ENCODE data around the gene ARHGAP10. TPM values are rescaled to one million over a fixed set of nuclear protein-coding genes. Genes with fewer than 3 reads are reported as not detected.

The ARHGAP10 gene
- total RNA-seq, 2 experiments from 2014 or later = 6.5 to 6.6 TPM

GRCh38 chr4:147968641-147969040, 236.8 kb downstream of the ARHGAP10 start:
- H3K4me1 Mint-ChIP-seq = peaks cover 5% of the 10 kb centered on the region
- no peak for DNase-seq
- POLR2A ChIA-PET = no interaction called here
- no peak for ATAC-seq (ENCODE audit: low read depth)
- H3K27me3 Mint-ChIP-seq = no peaks in the 10 kb centered on the region
- no peak overlapping the region for H3K4me3 Mint-ChIP-seq
- H3K36me3 Mint-ChIP-seq = peaks cover 5% of the 10 kb centered on the region
- H3K9me3 Mint-ChIP-seq = peaks cover 4% of the 10 kb centered on the region
- H3K27ac Mint-ChIP-seq = no peak overlapping the region

- peaks cover 4% of the 10 kb centered on the region for H3K9me3 Mint-ChIP-seq
- no peak for ATAC-seq (ENCODE audit: low read depth)
- peaks cover 5% of the 10 kb centered on the region for H3K4me1 Mint-ChIP-seq
- no peak overlapping the region for H3K4me3 Mint-ChIP-seq
- POLR2A ChIA-PET = no interaction called here
- H3K27me3 Mint-ChIP-seq = no peaks in the 10 kb centered on the region
- DNase-seq = no peak
- peaks cover 6% of the 10 kb centered on the region for H3K36me3 Mint-ChIP-seq
- H3K27ac Mint-ChIP-seq = no peak overlapping the region
Observed at GRCh38 chr4:147969573-147970385, 237.9 kb downstream of the ARHGAP10 start.

GRCh38 chr4:147971116-147971515, 239.2 kb downstream of the ARHGAP10 start:
- Mint-ChIP-seq H3K27me3 (no peaks in the 10 kb centered on the region), H3K4me1 (peaks cover 5% of the 10 kb centered on the region), H3K27ac (no peak overlapping the region), H3K9me3 (peaks cover 6% of the 10 kb centered on the region), H3K36me3 (peaks cover 5% of the 10 kb centered on the region), H3K4me3 (no peak overlapping the region)
- DNase-seq (no peak), ATAC-seq (ENCODE audit: low read depth) (no peak)
- POLR2A ChIA-PET = no interaction called here

- H3K9me3 Mint-ChIP-seq = peaks cover 7% of the 10 kb centered on the region
- no peak overlapping the region for H3K27ac Mint-ChIP-seq
- peaks cover 6% of the 10 kb centered on the region for H3K36me3 Mint-ChIP-seq
Observed at GRCh38 chr4:147975325-147975724, 243.4 kb downstream of the ARHGAP10 start.

GRCh38 chr4:147975933-147976928, 244.3 kb downstream of the ARHGAP10 start:
- POLR2A ChIA-PET = no interaction called here
- H3K4me1 Mint-ChIP-seq = peaks cover 7% of the 10 kb centered on the region
- peaks cover 6% of the 10 kb centered on the region for H3K9me3 Mint-ChIP-seq
- ATAC-seq (ENCODE audit: low read depth) (no peak), DNase-seq (no peak)
- no peaks in the 10 kb centered on the region for H3K27me3 Mint-ChIP-seq
- peaks cover 9% of the 10 kb centered on the region for H3K36me3 Mint-ChIP-seq
- H3K27ac Mint-ChIP-seq = no peak overlapping the region
- H3K4me3 Mint-ChIP-seq = no peak overlapping the region

More at GRCh38 chr4:147975325-147975724, 243.4 kb downstream of the ARHGAP10 start:
- DNase-seq (no peak), ATAC-seq (ENCODE audit: low read depth) (no peak)
- Mint-ChIP-seq H3K4me1 (no peaks in the 10 kb centered on the region), H3K4me3 (no peak overlapping the region), H3K27me3 (no peaks in the 10 kb centered on the region)
- POLR2A ChIA-PET = no interaction called here

- H3K27me3 Mint-ChIP-seq = no peaks in the 10 kb centered on the region
- DNase-seq (no peak), ATAC-seq (ENCODE audit: low read depth) (no peak)
- no peak overlapping the region for H3K4me3 Mint-ChIP-seq
- H3K36me3 Mint-ChIP-seq = peaks cover 7% of the 10 kb centered on the region
- H3K9me3 Mint-ChIP-seq = peaks cover 2% of the 10 kb centered on the region
- peaks cover 14% of the 10 kb centered on the region for H3K4me1 Mint-ChIP-seq
- H3K27ac Mint-ChIP-seq = no peak overlapping the region
- POLR2A ChIA-PET = no interaction called here
Observed at GRCh38 chr4:147980586-147980985, 248.7 kb downstream of the ARHGAP10 start.

GRCh38 chr4:147981305-147981704, 249.4 kb downstream of the ARHGAP10 start:
- Mint-ChIP-seq H3K9me3 (peaks cover 2% of the 10 kb centered on the region), H3K36me3 (peaks cover 7% of the 10 kb centered on the region), H3K27me3 (no peaks in the 10 kb centered on the region), H3K4me3 (no peak overlapping the region), H3K27ac (no peak overlapping the region), H3K4me1 (peaks cover 14% of the 10 kb centered on the region)
- DNase-seq (no peak), ATAC-seq (ENCODE audit: low read depth) (no peak)
- POLR2A ChIA-PET = no interaction called here

- peak; percentile 65 for ATAC-seq (ENCODE audit: low read depth)
- no peaks in the 10 kb centered on the region for H3K9me3 Mint-ChIP-seq
- peaks cover 15% of the 10 kb centered on the region for H3K4me1 Mint-ChIP-seq
- no peak overlapping the region for H3K4me3 Mint-ChIP-seq
- H3K36me3 Mint-ChIP-seq = peaks cover 4% of the 10 kb centered on the region
- peak; percentile 36 for DNase-seq
- H3K27ac Mint-ChIP-seq = no peak overlapping the region
- no peaks in the 10 kb centered on the region for H3K27me3 Mint-ChIP-seq
- POLR2A ChIA-PET = no interaction called here
Observed at GRCh38 chr4:147984065-147984777, 252.3 kb downstream of the ARHGAP10 start.

GRCh38 chr4:147984778-147985138, 252.9 kb downstream of the ARHGAP10 start:
- ATAC-seq (ENCODE audit: low read depth) (no peak), DNase-seq (no peak)
- no peaks in the 10 kb centered on the region for H3K9me3 Mint-ChIP-seq
- no peak overlapping the region for H3K4me3 Mint-ChIP-seq
- no peak overlapping the region for H3K27ac Mint-ChIP-seq
- H3K36me3 Mint-ChIP-seq = peaks cover 3% of the 10 kb centered on the region
- H3K4me1 Mint-ChIP-seq = peaks cover 15% of the 10 kb centered on the region
- no peaks in the 10 kb centered on the region for H3K27me3 Mint-ChIP-seq
- POLR2A ChIA-PET = no interaction called here

- no peaks in the 10 kb centered on the region for H3K9me3 Mint-ChIP-seq
- H3K36me3 Mint-ChIP-seq = peaks cover 3% of the 10 kb centered on the region
- no peak overlapping the region for H3K4me3 Mint-ChIP-seq
- no peaks in the 10 kb centered on the region for H3K27me3 Mint-ChIP-seq
- POLR2A ChIA-PET = no interaction called here
- H3K27ac Mint-ChIP-seq = no peak overlapping the region
- peaks cover 15% of the 10 kb centered on the region for H3K4me1 Mint-ChIP-seq
- no peak for ATAC-seq (ENCODE audit: low read depth)
- DNase-seq = no peak
Observed at GRCh38 chr4:147985376-147985775, 253.5 kb downstream of the ARHGAP10 start.

- POLR2A ChIA-PET = no interaction called here
- Mint-ChIP-seq H3K4me3 (no peak overlapping the region), H3K36me3 (no peaks in the 10 kb centered on the region), H3K27ac (no peak overlapping the region), H3K4me1 (peaks cover 6% of the 10 kb centered on the region), H3K9me3 (no peaks in the 10 kb centered on the region), H3K27me3 (no peaks in the 10 kb centered on the region)
- ATAC-seq (ENCODE audit: low read depth) (no peak), DNase-seq (no peak)
Observed at GRCh38 chr4:147987252-147987651, 255.4 kb downstream of the ARHGAP10 start.

GRCh38 chr4:147991543-147992283, 259.8 kb downstream of the ARHGAP10 start:
- no peak for DNase-seq
- Mint-ChIP-seq H3K27me3 (no peaks in the 10 kb centered on the region), H3K4me3 (no peak overlapping the region), H3K9me3 (no peaks in the 10 kb centered on the region), H3K27ac (no peak overlapping the region), H3K4me1 (peaks cover 1% of the 10 kb centered on the region), H3K36me3 (no peaks in the 10 kb centered on the region)
- ATAC-seq (ENCODE audit: low read depth) = no peak
- POLR2A ChIA-PET = no interaction called here

GRCh38 chr4:147994076-147994475, 262.2 kb downstream of the ARHGAP10 start:
- Mint-ChIP-seq H3K4me3 (no peak overlapping the region), H3K27me3 (no peaks in the 10 kb centered on the region), H3K27ac (no peak overlapping the region), H3K36me3 (no peaks in the 10 kb centered on the region), H3K9me3 (no peaks in the 10 kb centered on the region), H3K4me1 (no peaks in the 10 kb centered on the region)
- POLR2A ChIA-PET = no interaction called here
- DNase-seq (no peak), ATAC-seq (ENCODE audit: low read depth) (no peak)

All from activated naive CD8-positive, alpha-beta T cell treated with anti-CD3 and anti-CD28 coated beads, Interleukin-2, amount 10 ng/mL, durations not matched to agents 7 days and 5 days (primary cell).